Neural progenitor cell (in vitro differentiated cells): ENCODE results near the gene FAM180B. TPM values are rescaled to one million over a fixed set of nuclear protein-coding genes. Genes with fewer than 3 reads are reported as not detected.

Experiments
- DNase-seq: peaks from one replicate; pipeline ENCODE4 v3.0.0-alpha.2; 2016; ENCODE audit warnings: low spot score
- H2AFZ ChIP-seq: fragments of 200-600 bp; sonication (generic); replicated peaks from 2 replicates; pipeline ENCODE4 v1.6.1; 2016; ENCODE audit warnings: antibody characterized with exemption
- H3F3A ChIP-seq: fragments of 200-600 bp; sonication (generic); 2 replicates; pipeline ENCODE4 v1.6.1; 2016; ENCODE audit warnings: antibody characterized with exemption, low read depth
- H3K27ac ChIP-seq: fragments of 200-600 bp; sonication (generic); 2 replicates; pipeline ENCODE4 v1.5.1; 2016; ENCODE audit warnings: mild to moderate bottlenecking
- H3K27me3 ChIP-seq: fragments of 200-600 bp; sonication (generic); 2 replicates; pipeline ENCODE4 v1.6.1; 2016; ENCODE audit warnings: mild to moderate bottlenecking, moderate library complexity
- H3K36me3 ChIP-seq: fragments of 200-600 bp; sonication (generic); 2 replicates; pipeline ENCODE4 v1.5.1; 2016
- H3K4me1 ChIP-seq: fragments of 200-600 bp; sonication (generic); 2 replicates; pipeline ENCODE4 v1.6.1; 2016; ENCODE audit warnings: mixed run types
- H3K4me2 ChIP-seq: fragments of 200-600 bp; sonication (generic); 2 replicates; pipeline ENCODE4 v1.6.1; 2016
- H3K4me3 ChIP-seq: fragments of 200-600 bp; sonication (generic); 2 replicates; pipeline ENCODE4 v1.5.1; 2016
- H3K79me2 ChIP-seq: fragments of 200-600 bp; sonication (generic); 2 replicates; pipeline ENCODE4 v1.6.1; 2016; ENCODE audit warnings: low read depth
- H3K9ac ChIP-seq: fragments of 200-600 bp; sonication (generic); 2 replicates; pipeline ENCODE4 v1.6.1; 2016
- H3K9me3 ChIP-seq: fragments of 200-600 bp; sonication (generic); 2 replicates; pipeline ENCODE4 v1.5.1; 2016; ENCODE audit warnings: low read depth
- H4K20me1 ChIP-seq: fragments of 200-600 bp; sonication (generic); 2 replicates; pipeline ENCODE4 v1.6.1; 2016; ENCODE audit warnings: low read depth
- H3K27ac Mint-ChIP-seq: 3 replicates; pipeline ENCODE4 v1.8.0; 2021; ENCODE audit warnings: mixed read lengths
- H3K27me3 Mint-ChIP-seq: 2 replicates; pipeline ENCODE4 v1.8.0; 2022; ENCODE audit warnings: low read depth, mild to moderate bottlenecking, inconsistent platforms, moderate library complexity, mixed read lengths; ENCODE audit not compliant: insufficient read depth
- H3K36me3 Mint-ChIP-seq: 3 replicates; pipeline ENCODE4 v1.8.0; 2021; ENCODE audit warnings: mixed read lengths
- H3K4me1 Mint-ChIP-seq: 3 replicates; pipeline ENCODE4 v1.8.0; 2021; ENCODE audit warnings: mixed read lengths
- H3K4me3 Mint-ChIP-seq: 3 replicates; pipeline ENCODE4 v1.8.0; 2021; ENCODE audit warnings: mild to moderate bottlenecking, moderate library complexity, mixed read lengths
- H3K9me3 Mint-ChIP-seq: 3 replicates; pipeline ENCODE4 v1.8.0; 2020; ENCODE audit warnings: mixed read lengths
- CTCF ChIP-seq: fragments of 200-600 bp; sonication (generic); IDR thresholded peaks from 2 replicates; pipeline ENCODE4 v1.5.1; 2017; ENCODE audit warnings: antibody characterized with exemption, mild to moderate bottlenecking
- EZH2 ChIP-seq: fragments of 200-600 bp; sonication (generic); IDR thresholded peaks from 2 replicates; pipeline ENCODE4 v1.6.1; 2017; ENCODE audit warnings: antibody characterized with exemption, mild to moderate bottlenecking, moderate library complexity
- EZH2phosphoT487 ChIP-seq: fragments of 200-600 bp; sonication (generic); IDR thresholded peaks from 2 replicates; pipeline ENCODE4 v1.6.1; 2017; ENCODE audit warnings: antibody characterized with exemption
- total RNA-seq: library from RNA; depleted of rRNA; stranded (reverse); fragments of >200 nt; gene quantifications from 2 replicates; pipeline ENCODE4 v1.2.3, GENCODE V29; 2015; ENCODE audit warnings: low replicate concordance

The FAM180B gene
- total RNA-seq, 1 donor from 2014 or later, result not detected

GRCh38 chr11:47570651-47571356 is 15.7 kb upstream of the FAM180B start:
- no peak overlapping the region for H3K27ac ChIP-seq
- peaks cover 11% of the 10 kb centered on the region for H3K4me1 Mint-ChIP-seq
- no peak overlapping the region for H3K4me2 ChIP-seq
- no peaks in the 10 kb centered on the region for H3K9me3 ChIP-seq
- peaks cover 5% of the 10 kb centered on the region for H3K36me3 ChIP-seq
- H3K4me3 ChIP-seq, result no peak overlapping the region
- TF ChIP-seq CTCF (no peak), EZH2phosphoT487 (no peak), EZH2 (no peak)
- H3K36me3 Mint-ChIP-seq, result peaks cover 20% of the 10 kb centered on the region
- no peak overlapping the region for H3K4me3 Mint-ChIP-seq
- no peak overlapping the region for H2AFZ ChIP-seq
- H3F3A ChIP-seq, result peaks cover 6% of the 10 kb centered on the region
- no peak overlapping the region for H3K27ac Mint-ChIP-seq
- no peaks in the 10 kb centered on the region for H3K4me1 ChIP-seq
- no peak overlapping the region for H3K9ac ChIP-seq
- H3K27me3 Mint-ChIP-seq, result peaks cover 9% of the 10 kb centered on the region
- no peaks in the 10 kb centered on the region for H3K27me3 ChIP-seq
- no peak for DNase-seq
- H3K79me2 ChIP-seq, result peaks cover 33% of the 10 kb centered on the region
- peaks cover 4% of the 10 kb centered on the region for H4K20me1 ChIP-seq
- no peaks in the 10 kb centered on the region for H3K9me3 Mint-ChIP-seq

- Histone ChIP-seq H3K9ac (no peak overlapping the region), H2AFZ (no peak overlapping the region), H3K79me2 (peaks cover 30% of the 10 kb centered on the region), H3K27ac (no peak overlapping the region), H3K4me3 (no peak overlapping the region), H3K4me2 (no peak overlapping the region), H3F3A (peaks cover 6% of the 10 kb centered on the region), H3K9me3 (no peaks in the 10 kb centered on the region), H3K4me1 (no peaks in the 10 kb centered on the region), H3K36me3 (peaks cover 5% of the 10 kb centered on the region), H3K27me3 (no peaks in the 10 kb centered on the region), H4K20me1 (peaks cover 4% of the 10 kb centered on the region)
- Mint-ChIP-seq H3K27me3 (peaks cover 7% of the 10 kb centered on the region), H3K27ac (peak overlapping the region; percentile 34), H3K4me3 (no peak overlapping the region), H3K9me3 (no peaks in the 10 kb centered on the region), H3K36me3 (peaks cover 20% of the 10 kb centered on the region), H3K4me1 (peaks cover 11% of the 10 kb centered on the region)
- TF ChIP-seq EZH2 (no peak), CTCF (no peak), EZH2phosphoT487 (no peak)
- no peak for DNase-seq
Observed at GRCh38 chr11:47571357-47571729, 15.1 kb upstream of the FAM180B start.

- H3K4me3 Mint-ChIP-seq, result no peak overlapping the region
- H3K27ac ChIP-seq, result no peak overlapping the region
- H3K27me3 ChIP-seq, result no peaks in the 10 kb centered on the region
- no peaks in the 10 kb centered on the region for H3K9me3 ChIP-seq
- no peaks in the 10 kb centered on the region for H3K4me1 ChIP-seq
- peaks cover 30% of the 10 kb centered on the region for H3K79me2 ChIP-seq
- peak overlapping the region; percentile 18 for H3K9ac ChIP-seq
- no peak overlapping the region for H3K27ac Mint-ChIP-seq
- no peak for TF ChIP-seq EZH2
- TF ChIP-seq EZH2phosphoT487, result no peak
- no peak for TF ChIP-seq CTCF
- peaks cover 5% of the 10 kb centered on the region for H3K36me3 ChIP-seq
- H3K36me3 Mint-ChIP-seq, result peaks cover 16% of the 10 kb centered on the region
- DNase-seq, result no peak
- peaks cover 4% of the 10 kb centered on the region for H3K27me3 Mint-ChIP-seq
- no peaks in the 10 kb centered on the region for H3K9me3 Mint-ChIP-seq
- no peak overlapping the region for H3K4me3 ChIP-seq
- no peak overlapping the region for H2AFZ ChIP-seq
- H3K4me1 Mint-ChIP-seq, result peaks cover 8% of the 10 kb centered on the region
- H3K4me2 ChIP-seq, result no peak overlapping the region
- peaks cover 4% of the 10 kb centered on the region for H4K20me1 ChIP-seq
- peaks cover 6% of the 10 kb centered on the region for H3F3A ChIP-seq
Observed at GRCh38 chr11:47571895-47572294, 14.6 kb upstream of the FAM180B start.
